22Rv1 (cell line): Measurements from ENCODE around the gene CCDC149.

ENCODE experiments used
- CTCF ChIP-seq: fragments of 450-650 bp; IDR thresholded peaks from 2 replicates; pipeline ENCODE4 v1.5.1; 2017; ENCODE audit warnings: mild to moderate bottlenecking
- ZFX ChIP-seq: fragments of 450-650 bp; IDR thresholded peaks from 2 replicates; pipeline ENCODE4 v1.6.1; 2017; ENCODE audit warnings: antibody characterized with exemption, borderline replicate concordance

- TF ChIP-seq CTCF (no peak), ZFX (no peak)
Observed at GRCh38 chr4:24881508-24882196, 31.2 kb downstream of the CCDC149 start.
